Suprapubic skin (tissue), 4 donors: ENCODE data around the gene KLF18. TPM values are rescaled to one million over a fixed set of nuclear protein-coding genes. Genes with fewer than 3 reads are reported as not detected.
"Not testable (repeated sequence)": the region's sequence is repeated elsewhere in the genome, so short reads cannot be mapped to it uniquely, and the experiment has no call there.

Experiments
- DNase-seq, 2 donors: peaks; one replicate each; pipeline ENCODE4 v3.0.0-alpha.2; 2019; ENCODE audit warnings: low spot score in 2 of 2
- H3K27ac ChIP-seq: fragments of 200-600 bp; sonication (generic); one replicate; pipeline ENCODE4 v1.5.1; 2019
- H3K27me3 ChIP-seq: fragments of 200-600 bp; sonication (generic); one replicate; pipeline ENCODE4 v1.5.1; 2019
- H3K36me3 ChIP-seq: fragments of 200-600 bp; sonication (generic); one replicate; pipeline ENCODE4 v1.5.1; 2019
- H3K4me1 ChIP-seq: fragments of 200-600 bp; sonication (generic); one replicate; pipeline ENCODE4 v1.5.1; 2019
- H3K4me3 ChIP-seq: fragments of 200-600 bp; sonication (generic); one replicate; pipeline ENCODE4 v1.5.1; 2019; ENCODE audit warnings: mild to moderate bottlenecking
- H3K9me3 ChIP-seq: fragments of 200-600 bp; sonication (generic); one replicate; pipeline ENCODE4 v1.5.1; 2019
- CTCF ChIP-seq, 2 donors: fragments of 200-600 bp in 1 of 2; fragments of 450-650 bp in 1 of 2; sonication (generic) in 1 of 2; IDR thresholded peaks; one replicate each; pipeline ENCODE4 v1.5.1; 2016 to 2019; ENCODE audit warnings: antibody characterized with exemption in 2 of 2, mild to moderate bottlenecking in 1 of 2, moderate library complexity in 1 of 2
- EP300 ChIP-seq: sonication (generic); formaldehyde crosslinking; IDR thresholded peaks from one replicate; pipeline ENCODE4 v1.6.1; 2017; ENCODE audit warnings: antibody characterized with exemption
- POLR2A ChIP-seq, 2 donors: fragments of 450-650 bp; IDR thresholded peaks; one replicate each; pipeline ENCODE4 v1.6.1; 2017; ENCODE audit warnings: antibody characterized with exemption in 2 of 2, mild to moderate bottlenecking in 2 of 2, moderate library complexity in 2 of 2
- POLR2AphosphoS5 ChIP-seq, 3 donors: sonication (generic); formaldehyde crosslinking; IDR thresholded peaks; one replicate each; pipeline ENCODE4 v1.6.1; 2017; ENCODE audit warnings: antibody characterized with exemption in 3 of 3
- WGBS: methylation state at CpG from one replicate; pipeline ENCODE4 v1.1.5; 2018; 5-methylcytosine and 5-hydroxymethylcytosine counted together
- total RNA-seq, 4 donors: library from RNA; depleted of rRNA; stranded (reverse); fragments of >200 nt; gene quantifications; one replicate each; pipeline ENCODE4 v1.1.0, GENCODE V29; 2016

The KLF18 gene
- total RNA-seq, 4 donors from 2014 or later: not detected

GRCh38 chr1:44151332-44151731 lies 9.9 kb upstream of the KLF18 start:
- no peaks in the 10 kb centered on the region for H3K4me1 ChIP-seq
- no peak overlapping the region for H3K27ac ChIP-seq
- H3K4me3 ChIP-seq: no peak overlapping the region
- H3K9me3 ChIP-seq: peaks cover 3% of the 10 kb centered on the region
- 57% methylated on average over 6 of the region's 6 CpGs for WGBS
- peaks cover 8% of the 10 kb centered on the region for H3K27me3 ChIP-seq
- no peaks in the 10 kb centered on the region for H3K36me3 ChIP-seq
- TF ChIP-seq POLR2A (IDR thresholded peaks at IDR 0.05): no peak
- no peak for TF ChIP-seq CTCF (IDR thresholded peaks at IDR 0.05)
- TF ChIP-seq POLR2AphosphoS5 (IDR thresholded peaks at IDR 0.05): no peak
- TF ChIP-seq EP300: no peak
- DNase-seq: no peak

- DNase-seq: no peak
Measured at GRCh38 chr1:44147582-44147981, 6.2 kb upstream of the KLF18 start.

GRCh38 chr1:44146536-44147361 lies 5.3 kb upstream of the KLF18 start:
- no peak overlapping the region for H3K27ac ChIP-seq
- WGBS: 88% methylated on average over 28 of the region's 28 CpGs
- DNase-seq: no peak
- no peaks in the 10 kb centered on the region for H3K4me1 ChIP-seq
- TF ChIP-seq POLR2A (IDR thresholded peaks at IDR 0.05) (no peak), CTCF (IDR thresholded peaks at IDR 0.05) (no peak), EP300 (no peak), POLR2AphosphoS5 (IDR thresholded peaks at IDR 0.05) (no peak)
- no peaks in the 10 kb centered on the region for H3K36me3 ChIP-seq
- H3K27me3 ChIP-seq: peaks cover 8% of the 10 kb centered on the region
- peaks cover 19% of the 10 kb centered on the region for H3K9me3 ChIP-seq
- no peak overlapping the region for H3K4me3 ChIP-seq

More at GRCh38 chr1:44147582-44147981, 6.2 kb upstream of the KLF18 start:
- no peak for TF ChIP-seq POLR2AphosphoS5 (IDR thresholded peaks at IDR 0.05)
- no peak for TF ChIP-seq EP300
- no peak for TF ChIP-seq POLR2A (IDR thresholded peaks at IDR 0.05)
- no peak for TF ChIP-seq CTCF (IDR thresholded peaks at IDR 0.05)
- Histone ChIP-seq H3K4me3 (no peak overlapping the region), H3K36me3 (no peaks in the 10 kb centered on the region), H3K27me3 (peaks cover 8% of the 10 kb centered on the region), H3K9me3 (peaks cover 19% of the 10 kb centered on the region), H3K4me1 (no peaks in the 10 kb centered on the region), H3K27ac (no peak overlapping the region)
- WGBS: 93% methylated on average over 3 of the region's 3 CpGs

- H3K4me3 ChIP-seq: no peak overlapping the region
- 84% methylated on average over 2 of the region's 2 CpGs for WGBS
- no peak overlapping the region for H3K27ac ChIP-seq
- peaks cover 19% of the 10 kb centered on the region for H3K9me3 ChIP-seq
- no peaks in the 10 kb centered on the region for H3K36me3 ChIP-seq
- no peak for TF ChIP-seq POLR2A (IDR thresholded peaks at IDR 0.05)
- no peak for TF ChIP-seq CTCF (IDR thresholded peaks at IDR 0.05)
- no peak for TF ChIP-seq POLR2AphosphoS5 (IDR thresholded peaks at IDR 0.05)
- TF ChIP-seq EP300: no peak
- no peaks in the 10 kb centered on the region for H3K4me1 ChIP-seq
- peaks cover 6% of the 10 kb centered on the region for H3K27me3 ChIP-seq
- no peak for DNase-seq
Measured at GRCh38 chr1:44144962-44145756, 3.7 kb upstream of the KLF18 start.

- not testable (repeated sequence) for H3K4me3 ChIP-seq, H3K36me3 ChIP-seq, DNase-seq, H3K9me3 ChIP-seq, H3K4me1 ChIP-seq, H3K27ac ChIP-seq
- WGBS: no CpG with 5 or more reads among the region's 8 CpGs
- H3K27me3 ChIP-seq: peaks cover 10% of the 10 kb centered on the region
Measured at GRCh38 chr1:44139565-44139964, 1.9 kb downstream of the KLF18 start.
